ENCODE results near the gene ACER1. TPM values are rescaled to one million over a fixed set of nuclear protein-coding genes. Genes with fewer than 3 reads are reported as not detected.

The ACER1 gene
- total RNA-seq, 2 donors from 2014 or later = not detected

DNA sequence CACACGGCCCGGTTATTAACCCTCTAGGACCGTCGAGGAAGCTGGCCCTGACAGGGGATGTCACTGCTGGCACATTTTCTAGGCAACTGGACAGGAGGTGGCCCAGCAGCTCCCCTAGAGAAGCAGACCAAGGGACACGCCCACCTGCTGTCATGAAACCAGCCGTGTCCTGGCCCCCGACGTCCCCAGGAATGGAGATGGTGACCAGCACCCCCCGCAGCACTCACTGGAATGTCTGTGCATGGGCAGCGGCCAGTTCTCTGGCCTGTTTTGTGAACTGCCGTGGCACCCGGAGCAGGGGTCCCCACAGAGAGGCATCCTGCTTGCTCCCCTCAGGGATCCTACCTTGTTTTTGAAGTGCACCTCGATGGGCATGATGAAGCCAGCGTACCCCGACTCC lies 71.5 kb downstream of the ACER1 start:
- no peaks in the 10 kb centered on the region for H3K27me3 ChIP-seq (ENCODE audit: control insufficient read depth, insufficient read depth, low read length, poor library complexity, severe bottlenecking)
- DNase-seq = no peak
- no peak overlapping the region for H3K4me3 ChIP-seq (ENCODE audit: low read length)
- no peaks in the 10 kb centered on the region for H3K9me3 Mint-ChIP-seq
- no peak for TF ChIP-seq CTCF (conservative IDR thresholded peaks at IDR 0.05)
- no peaks in the 10 kb centered on the region for H3K4me1 ChIP-seq (ENCODE audit: control insufficient read depth, insufficient read depth, low read length)
- H3K27ac Mint-ChIP-seq = no peak overlapping the region
- H3K4me1 Mint-ChIP-seq = no peaks in the 10 kb centered on the region
- no peak overlapping the region for H3K4me3 Mint-ChIP-seq
- H3K36me3 Mint-ChIP-seq (ENCODE audit: low read depth) = peaks cover 65% of the 10 kb centered on the region
- peaks cover 71% of the 10 kb centered on the region for H3K36me3 ChIP-seq (ENCODE audit: control insufficient read depth, insufficient read depth, low read length)
- H3K9ac ChIP-seq (ENCODE audit: extremely low read depth, low read length, poor library complexity, severe bottlenecking) = no peak overlapping the region
- no peak overlapping the region for H3K27ac ChIP-seq (ENCODE audit: low read depth, low read length)
- no peaks in the 10 kb centered on the region for H3K9me3 ChIP-seq (ENCODE audit: control insufficient read depth, low read length)
- 85 to 91% methylated on average over 13 to 15 of the region's 15 CpGs for WGBS, 2 experiments (ENCODE audit: insufficient coverage in 1 of 2, insufficient read length in 1 of 2)
- no peaks in the 10 kb centered on the region for H3K27me3 Mint-ChIP-seq (ENCODE audit: insufficient read depth)

DNA sequence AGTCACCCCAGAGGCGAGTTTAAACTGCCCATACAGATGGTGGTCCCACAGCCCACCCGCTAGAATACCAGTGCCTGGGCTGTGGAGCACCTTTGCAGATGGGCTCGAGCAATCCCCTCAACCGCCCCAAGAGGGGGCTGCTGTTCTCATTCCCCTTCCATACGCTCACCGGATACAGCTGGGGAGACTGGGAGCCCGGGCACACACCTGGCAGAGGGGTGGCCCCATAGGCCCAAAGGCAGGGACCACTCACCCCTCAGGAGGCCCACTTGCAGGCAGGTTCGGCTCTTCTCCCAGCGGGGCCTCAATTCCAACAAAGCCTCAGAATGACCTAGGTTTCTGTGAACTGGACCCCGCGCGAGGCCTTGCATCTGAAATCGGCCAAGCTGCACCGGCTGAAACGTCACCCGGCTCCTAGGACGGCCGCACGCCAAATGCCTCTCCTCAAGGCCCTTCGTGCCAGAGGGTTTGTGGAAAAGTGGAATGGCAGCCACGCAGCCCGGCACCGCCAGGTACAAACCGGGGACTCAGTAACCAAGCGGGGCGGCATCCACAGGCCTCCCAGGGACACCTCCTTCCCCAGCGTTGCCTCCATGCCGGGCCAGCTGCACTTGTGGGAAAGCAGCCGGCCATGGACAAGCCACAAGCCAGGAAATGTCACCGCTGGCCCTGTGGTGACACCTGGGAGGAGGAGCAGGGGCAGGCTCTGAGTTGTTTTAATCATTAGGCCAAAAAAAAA lies 72.3 kb downstream of the ACER1 start:
- no peak overlapping the region for H3K4me3 ChIP-seq (ENCODE audit: low read length)
- H3K27ac ChIP-seq (ENCODE audit: low read depth, low read length) = no peak overlapping the region
- DNase-seq = peak; percentile 89
- TF ChIP-seq CTCF (conservative IDR thresholded peaks at IDR 0.05) = peak; percentile 79
- peaks cover 73% of the 10 kb centered on the region for H3K36me3 ChIP-seq (ENCODE audit: control insufficient read depth, insufficient read depth, low read length)
- H3K27me3 Mint-ChIP-seq (ENCODE audit: insufficient read depth) = no peaks in the 10 kb centered on the region
- no peak overlapping the region for H3K9ac ChIP-seq (ENCODE audit: extremely low read depth, low read length, poor library complexity, severe bottlenecking)
- no peaks in the 10 kb centered on the region for H3K4me1 ChIP-seq (ENCODE audit: control insufficient read depth, insufficient read depth, low read length)
- H3K9me3 ChIP-seq (ENCODE audit: control insufficient read depth, low read length) = no peaks in the 10 kb centered on the region
- H3K4me3 Mint-ChIP-seq = no peak overlapping the region
- no peak overlapping the region for H3K27ac Mint-ChIP-seq
- peaks cover 64% of the 10 kb centered on the region for H3K36me3 Mint-ChIP-seq (ENCODE audit: low read depth)
- no peaks in the 10 kb centered on the region for H3K9me3 Mint-ChIP-seq
- no peaks in the 10 kb centered on the region for H3K27me3 ChIP-seq (ENCODE audit: control insufficient read depth, insufficient read depth, low read length, poor library complexity, severe bottlenecking)
- 81 to 88% methylated on average over 9 to 30 of the region's 30 CpGs for WGBS, 2 experiments (ENCODE audit: insufficient coverage in 1 of 2, insufficient read length in 1 of 2)
- H3K4me1 Mint-ChIP-seq = no peaks in the 10 kb centered on the region

- H3K4me1 Mint-ChIP-seq = no peaks in the 10 kb centered on the region
- 93% methylated on average over 5 to 9 of the region's 9 CpGs for WGBS, 2 experiments (ENCODE audit: insufficient coverage in 1 of 2, insufficient read length in 1 of 2)
- no peaks in the 10 kb centered on the region for H3K27me3 Mint-ChIP-seq (ENCODE audit: insufficient read depth)
- no peaks in the 10 kb centered on the region for H3K27me3 ChIP-seq (ENCODE audit: control insufficient read depth, insufficient read depth, low read length, poor library complexity, severe bottlenecking)
- no peak overlapping the region for H3K27ac Mint-ChIP-seq
- H3K4me3 Mint-ChIP-seq = no peak overlapping the region
- H3K4me3 ChIP-seq (ENCODE audit: low read length) = no peak overlapping the region
- H3K9ac ChIP-seq (ENCODE audit: extremely low read depth, low read length, poor library complexity, severe bottlenecking) = no peak overlapping the region
- no peak for TF ChIP-seq CTCF (conservative IDR thresholded peaks at IDR 0.05)
- no peaks in the 10 kb centered on the region for H3K4me1 ChIP-seq (ENCODE audit: control insufficient read depth, insufficient read depth, low read length)
- no peak overlapping the region for H3K27ac ChIP-seq (ENCODE audit: low read depth, low read length)
- peaks cover 73% of the 10 kb centered on the region for H3K36me3 ChIP-seq (ENCODE audit: control insufficient read depth, insufficient read depth, low read length)
- DNase-seq = no peak
- H3K36me3 Mint-ChIP-seq (ENCODE audit: low read depth) = peaks cover 67% of the 10 kb centered on the region
- no peaks in the 10 kb centered on the region for H3K9me3 ChIP-seq (ENCODE audit: control insufficient read depth, low read length)
- H3K9me3 Mint-ChIP-seq = no peaks in the 10 kb centered on the region
These were observed 73.0 kb downstream of the ACER1 start for GRCh38 chr19:6260376-6260775.

All from endodermal cell (in vitro differentiated cells).